HEK293 (cell line): Measurements from ENCODE around the gene CHRM5.
"Not testable (repeated sequence)": the region's sequence is repeated elsewhere in the genome, so short reads cannot be mapped to it uniquely, and the experiment has no call there.

Experiments used
- CTCF ChIA-PET: fragments of 350-600 bp; formaldehyde crosslinking; extraction: SDS; loops from one replicate; lab custom pipeline; 2021; ENCODE audit warnings: antibody characterized with exemption; lab: Yijun Ruan, JAX
- POLR2A ChIA-PET: fragments of 300-600 bp; formaldehyde crosslinking; extraction: SDS; loops from one replicate; lab custom pipeline; 2020; ENCODE audit warnings: antibody characterized with exemption, inconsistent platforms; lab: Yijun Ruan, JAX
- H3K27ac ChIP-seq: fragments of 200-500 bp; sonication (Bioruptor generic); 2 replicates; pipeline ENCODE4 v1.5.1; 2014; ENCODE audit warnings: low read depth, low read length, control low read depth, inconsistent platforms; ENCODE audit errors: extremely low read depth
- H3K36me3 ChIP-seq, 2 experiments: fragments of 200-500 bp in 1 of 2; sonication (Bioruptor generic) in 1 of 2; 1 replicate in 1 of 2; 2 replicates in 1 of 2; pipeline ENCODE4 v1.5.1; 2014 to 2017; ENCODE audit warnings: inconsistent platforms in 2 of 2, low read length in 2 of 2; ENCODE audit not compliant: control insufficient read depth in 2 of 2, insufficient read depth in 1 of 2
- H3K4me1 ChIP-seq: fragments of 200-500 bp; sonication (Bioruptor generic); 2 replicates; pipeline ENCODE4 v1.5.1; 2014; ENCODE audit warnings: mild to moderate bottlenecking, low read length, inconsistent platforms; ENCODE audit not compliant: control insufficient read depth, insufficient read depth
- H3K4me3 ChIP-seq: 2 replicates; pipeline ENCODE4 v1.5.1; 2011; ENCODE audit warnings: low read depth, mild to moderate bottlenecking, control low read depth, low read length, moderate library complexity
- H3K9me3 ChIP-seq: fragments of 200-500 bp; sonication (Bioruptor generic); 2 replicates; pipeline ENCODE4 v1.5.1; 2014; ENCODE audit warnings: low read depth, low read length, inconsistent platforms; ENCODE audit not compliant: control insufficient read depth, insufficient read depth
- HOXA7 ChIP-seq: sonication (generic); formaldehyde crosslinking; IDR thresholded peaks from 2 replicates; pipeline ENCODE4 v1.8.1; 2022; ENCODE audit warnings: missing genetic modification reagents, borderline replicate concordance
- KLF10 ChIP-seq: fragments of 450-650 bp; IDR thresholded peaks from 2 replicates; pipeline ENCODE4 v1.5.1; 2018; ENCODE audit warnings: missing biosample characterization, mild to moderate bottlenecking, missing genetic modification characterization
- SALL2 ChIP-seq: fragments of 450-650 bp; formaldehyde crosslinking; IDR thresholded peaks from 2 replicates; pipeline ENCODE4 v1.5.0; 2017; ENCODE audit warnings: missing biosample characterization, mild to moderate bottlenecking, missing genetic modification characterization, borderline replicate concordance
- SETDB1 ChIP-seq: IDR thresholded peaks from one replicate; pipeline ENCODE4 v1.6.1; 2017; ENCODE audit warnings: mild to moderate bottlenecking, low read length, moderate library complexity, mixed read lengths; ENCODE audit not compliant: insufficient read length
- TRIM28 ChIP-seq: IDR thresholded peaks from 2 replicates; pipeline ENCODE4 v1.6.1; 2011; ENCODE audit warnings: low read length, control low read depth, borderline replicate concordance
- ZBTB7A ChIP-seq: fragments of 450-650 bp; formaldehyde crosslinking; IDR thresholded peaks from 2 replicates; pipeline ENCODE4 v1.5.1; 2016; ENCODE audit warnings: low read depth, missing biosample characterization, missing genetic modification characterization
- ZBTB8A ChIP-seq: fragments of 450-650 bp; formaldehyde crosslinking; IDR thresholded peaks from 2 replicates; pipeline ENCODE4 v1.5.1; 2016; ENCODE audit warnings: missing biosample characterization, missing genetic modification characterization
- ZNF112 ChIP-seq: fragments of 450-650 bp; formaldehyde crosslinking; IDR thresholded peaks from 2 replicates; pipeline ENCODE4 v1.5.0; 2017; ENCODE audit warnings: missing biosample characterization, missing genetic modification characterization
- ZNF146 ChIP-seq: fragments of 450-650 bp; formaldehyde crosslinking; IDR thresholded peaks from 2 replicates; pipeline ENCODE4 v1.5.1; 2016; ENCODE audit warnings: missing biosample characterization, missing genetic modification characterization
- ZNF16 ChIP-seq: fragments of 450-650 bp; formaldehyde crosslinking; IDR thresholded peaks from 2 replicates; pipeline ENCODE4 v1.5.1; 2016; ENCODE audit warnings: low read depth, missing biosample characterization, missing genetic modification characterization
- ZNF324 ChIP-seq: fragments of 450-650 bp; formaldehyde crosslinking; IDR thresholded peaks from 2 replicates; pipeline ENCODE4 v1.5.1; 2016; ENCODE audit warnings: missing biosample characterization, missing genetic modification characterization
- ZNF341 ChIP-seq: fragments of 450-650 bp; formaldehyde crosslinking; IDR thresholded peaks from 2 replicates; pipeline ENCODE4; 2016; ENCODE audit warnings: low read depth, missing biosample characterization, missing genetic modification characterization
- ZNF521 ChIP-seq: fragments of 450-650 bp; formaldehyde crosslinking; IDR thresholded peaks from 2 replicates; pipeline ENCODE4 v1.5.1; 2017; ENCODE audit warnings: missing biosample characterization, mild to moderate bottlenecking, missing genetic modification characterization
- ZNF529 ChIP-seq: fragments of 450-650 bp; formaldehyde crosslinking; IDR thresholded peaks from 2 replicates; pipeline ENCODE4 v1.5.1; 2017; ENCODE audit warnings: missing genetic modification characterization, missing biosample characterization; ENCODE audit not compliant: insufficient replicate concordance
- ZNF600 ChIP-seq: fragments of 450-650 bp; formaldehyde crosslinking; IDR thresholded peaks from 2 replicates; pipeline ENCODE4 v1.5.1; 2016; ENCODE audit warnings: missing biosample characterization, missing genetic modification characterization
- ZNF660 ChIP-seq: fragments of 450-650 bp; IDR thresholded peaks from 2 replicates; pipeline ENCODE4 v1.5.1; 2018; ENCODE audit warnings: missing biosample characterization, mild to moderate bottlenecking, missing genetic modification characterization
- ZNF747 ChIP-seq: fragments of 450-650 bp; formaldehyde crosslinking; IDR thresholded peaks from 2 replicates; pipeline ENCODE4 v1.5.1; 2016; ENCODE audit warnings: missing biosample characterization, missing genetic modification characterization
- ZNF76 ChIP-seq: fragments of 450-650 bp; formaldehyde crosslinking; IDR thresholded peaks from 2 replicates; pipeline ENCODE4; 2016; ENCODE audit warnings: low read depth, missing biosample characterization, missing genetic modification characterization, borderline replicate concordance
- ZNF776 ChIP-seq: fragments of 450-650 bp; formaldehyde crosslinking; IDR thresholded peaks from 2 replicates; pipeline ENCODE4 v1.5.0; 2017; ENCODE audit warnings: missing biosample characterization, missing genetic modification characterization, borderline replicate concordance
- ZNF837 ChIP-seq: fragments of 450-650 bp; formaldehyde crosslinking; IDR thresholded peaks from 2 replicates; pipeline ENCODE4 v1.5.1; 2016; ENCODE audit warnings: missing biosample characterization, missing genetic modification characterization
- TF ChIP-seq, protein P1 (sequence below): fragments of 450-650 bp; formaldehyde crosslinking; IDR thresholded peaks from 2 replicates; pipeline ENCODE4 v1.5.1; 2017; ENCODE audit warnings: missing biosample characterization, missing genetic modification characterization
- TF ChIP-seq, protein P2 (sequence below): IDR thresholded peaks from 2 replicates; pipeline ENCODE4 v1.6.1; 2011; ENCODE audit warnings: mild to moderate bottlenecking, low read depth, low read length, borderline replicate concordance
- TF ChIP-seq, protein P3 (sequence below): fragments of 450-650 bp; formaldehyde crosslinking; IDR thresholded peaks from 2 replicates; pipeline ENCODE4 v1.5.1; 2016; ENCODE audit warnings: missing biosample characterization, missing genetic modification characterization

Gene CHRM5

DNA sequence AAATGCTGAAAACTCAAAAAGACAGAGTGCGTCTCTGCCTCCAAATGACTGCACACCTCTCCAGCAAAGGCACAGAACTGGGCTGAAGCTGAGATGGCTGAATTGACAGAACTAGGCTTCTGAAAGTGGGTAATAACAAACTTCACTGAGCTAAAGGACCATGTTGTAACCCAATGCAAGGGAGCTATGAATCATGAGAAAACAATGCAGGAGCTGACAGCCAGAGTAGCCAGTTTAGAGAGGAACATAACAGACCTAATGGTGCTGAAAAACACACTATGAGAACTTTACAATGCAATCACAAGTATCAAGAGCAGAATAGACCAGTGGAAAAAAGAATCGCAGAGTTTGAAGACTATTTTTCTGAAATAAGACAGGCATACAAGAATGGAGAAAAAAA is 80.8 kb downstream of the CHRM5 start:
- no peak for TF ChIP-seq ZNF521 (tag by site-specific recombination)
- TF ChIP-seq KLF10 (tag by site-specific recombination): no peak
- TF ChIP-seq, all 188 proteins: peak for 0
- Histone ChIP-seq H3K27ac (no peak overlapping the region), H3K4me3 (no peak overlapping the region), H3K9me3 (no peaks in the 10 kb centered on the region), H3K4me1 (no peaks in the 10 kb centered on the region), H3K36me3 (no peaks in the 10 kb centered on the region)
- ChIA-PET CTCF (no interaction called here), POLR2A (no interaction called here)

DNA sequence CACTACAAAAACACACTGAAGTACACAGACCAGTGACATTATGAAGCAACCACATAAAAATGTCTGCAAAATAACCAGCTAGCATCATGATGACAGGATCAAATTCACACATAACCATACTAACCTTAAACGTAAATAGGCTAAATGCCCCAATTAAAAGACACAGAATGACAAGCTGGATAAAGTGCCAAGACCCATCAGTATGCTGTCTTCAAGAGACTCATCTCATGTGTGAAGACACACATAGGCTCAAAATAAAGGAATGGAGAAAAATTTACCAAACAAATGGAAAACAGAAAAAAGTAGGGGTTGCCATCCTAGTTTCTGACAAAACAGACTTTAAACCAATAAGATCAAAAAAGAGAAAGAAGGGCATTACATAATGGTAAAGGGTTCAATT is 82.1 kb downstream of the CHRM5 start:
- H3K4me3 ChIP-seq, POLR2A ChIA-PET, H3K27ac ChIP-seq, H3K4me1 ChIP-seq, H3K9me3 ChIP-seq, H3K36me3 ChIP-seq, CTCF ChIA-PET: not testable (repeated sequence)
- TF ChIP-seq SETDB1: peak; percentile 67
- peak; percentile 89 for TF ChIP-seq ZNF529 (tag by site-specific recombination)

DNA sequence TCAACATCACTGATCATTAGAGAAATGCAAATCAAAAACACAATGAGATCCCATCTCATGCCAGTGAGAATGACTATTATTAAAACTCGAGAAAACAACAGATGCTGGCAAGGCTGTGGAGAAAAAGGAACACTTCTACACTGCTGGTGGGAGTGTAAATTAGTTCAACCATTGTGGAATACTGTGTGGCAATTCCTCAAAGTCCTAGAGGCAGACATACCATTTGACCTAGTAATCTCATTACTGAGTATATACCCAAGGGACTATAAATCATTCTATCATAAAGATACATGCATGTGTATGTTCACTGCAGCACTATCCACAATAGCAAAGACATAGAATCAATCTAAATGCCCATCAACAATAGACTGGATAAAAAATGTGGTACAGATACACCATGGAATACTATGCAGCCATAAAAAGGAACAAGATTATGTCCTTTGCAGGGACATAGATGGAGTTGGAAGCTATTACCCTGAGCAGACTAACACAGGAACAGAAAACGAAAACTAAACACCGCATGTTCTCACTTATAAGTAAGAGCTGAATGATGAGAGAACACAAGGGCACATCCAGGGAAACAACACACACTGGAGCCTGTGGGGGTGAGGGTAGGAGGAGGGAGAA is 85.9 kb downstream of the CHRM5 start:
- CTCF ChIA-PET: no interaction called here
- H3K27ac ChIP-seq: no peak overlapping the region
- H3K4me1 ChIP-seq: no peaks in the 10 kb centered on the region
- H3K9me3 ChIP-seq: no peaks in the 10 kb centered on the region
- no peaks in the 10 kb centered on the region for H3K36me3 ChIP-seq
- TF ChIP-seq ZNF600 (tag by site-specific recombination) (no peak), ZNF521 (tag by site-specific recombination) (no peak), ZNF341 (tag by site-specific recombination) (no peak), ZNF146 (tag by site-specific recombination) (peak; percentile 65)
- TF ChIP-seq, protein P1, sequence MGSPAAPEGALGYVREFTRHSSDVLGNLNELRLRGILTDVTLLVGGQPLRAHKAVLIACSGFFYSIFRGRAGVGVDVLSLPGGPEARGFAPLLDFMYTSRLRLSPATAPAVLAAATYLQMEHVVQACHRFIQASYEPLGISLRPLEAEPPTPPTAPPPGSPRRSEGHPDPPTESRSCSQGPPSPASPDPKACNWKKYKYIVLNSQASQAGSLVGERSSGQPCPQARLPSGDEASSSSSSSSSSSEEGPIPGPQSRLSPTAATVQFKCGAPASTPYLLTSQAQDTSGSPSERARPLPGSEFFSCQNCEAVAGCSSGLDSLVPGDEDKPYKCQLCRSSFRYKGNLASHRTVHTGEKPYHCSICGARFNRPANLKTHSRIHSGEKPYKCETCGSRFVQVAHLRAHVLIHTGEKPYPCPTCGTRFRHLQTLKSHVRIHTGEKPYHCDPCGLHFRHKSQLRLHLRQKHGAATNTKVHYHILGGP (tag by site-specific recombination): no peak
- H3K4me3 ChIP-seq: no peak overlapping the region
- POLR2A ChIA-PET: no interaction called here

DNA sequence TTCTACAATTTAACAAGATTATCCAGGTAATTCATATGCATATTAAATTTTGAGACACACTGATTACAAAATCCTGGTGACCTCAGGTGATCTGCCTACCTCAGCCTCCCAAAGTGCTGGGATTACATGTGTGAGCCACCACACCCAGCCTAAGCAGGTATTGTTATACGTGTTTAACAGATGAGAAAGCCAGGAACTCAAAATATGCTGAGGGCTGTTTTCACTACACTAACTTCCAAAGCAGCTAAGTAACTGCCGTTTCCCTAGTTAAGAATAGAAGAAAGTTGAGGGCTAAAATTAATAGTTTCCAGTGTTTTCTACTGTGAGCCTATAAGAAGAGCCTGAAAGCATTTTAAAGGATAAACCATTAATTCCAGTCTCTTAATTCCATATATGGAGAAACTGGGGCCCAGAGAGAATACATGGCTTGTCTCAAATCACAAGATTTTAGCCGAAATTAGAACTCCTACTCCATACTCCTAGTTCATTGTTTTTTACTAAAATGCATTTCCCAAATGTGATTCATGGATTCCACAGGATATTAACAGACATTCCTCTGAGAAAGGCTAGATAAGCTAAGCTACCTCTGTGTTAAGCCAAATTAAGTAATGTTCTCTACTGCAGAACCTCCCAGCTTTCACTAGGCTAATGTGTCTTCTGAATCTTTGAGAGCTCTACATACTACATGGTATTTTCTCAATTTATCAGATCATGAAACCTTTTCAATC is 87.7 kb downstream of the CHRM5 start:
- CTCF ChIA-PET: interaction anchor here (2.2 kb wide), 1 partner anchor 154 kb away, joined by 10 read pairs; the partner anchor contains the start of gene KATNBL1
- no peaks in the 10 kb centered on the region for H3K4me1 ChIP-seq
- no peaks in the 10 kb centered on the region for H3K36me3 ChIP-seq
- H3K4me3 ChIP-seq: no peak overlapping the region
- no peaks in the 10 kb centered on the region for H3K9me3 ChIP-seq
- H3K27ac ChIP-seq: no peak overlapping the region
- POLR2A ChIA-PET: no interaction called here
- TF ChIP-seq ZNF521 (tag by site-specific recombination) (no peak), ZNF747 (tag by site-specific recombination) (no peak), ZNF76 (no peak), ZBTB7A (tag by site-specific recombination) (no peak), HOXA7 (CRISPR knock-in tag) (no peak), ZNF112 (tag by site-specific recombination) (no peak), ZNF837 (tag by site-specific recombination) (no peak), TRIM28 (no peak), ZNF776 (tag by site-specific recombination) (no peak), ZNF324 (tag by site-specific recombination) (no peak), ZNF660 (tag by site-specific recombination) (no peak), SALL2 (tag by site-specific recombination) (no peak), ZBTB8A (tag by site-specific recombination) (no peak), ZNF16 (tag by site-specific recombination) (no peak)
- TF ChIP-seq, protein P2, sequence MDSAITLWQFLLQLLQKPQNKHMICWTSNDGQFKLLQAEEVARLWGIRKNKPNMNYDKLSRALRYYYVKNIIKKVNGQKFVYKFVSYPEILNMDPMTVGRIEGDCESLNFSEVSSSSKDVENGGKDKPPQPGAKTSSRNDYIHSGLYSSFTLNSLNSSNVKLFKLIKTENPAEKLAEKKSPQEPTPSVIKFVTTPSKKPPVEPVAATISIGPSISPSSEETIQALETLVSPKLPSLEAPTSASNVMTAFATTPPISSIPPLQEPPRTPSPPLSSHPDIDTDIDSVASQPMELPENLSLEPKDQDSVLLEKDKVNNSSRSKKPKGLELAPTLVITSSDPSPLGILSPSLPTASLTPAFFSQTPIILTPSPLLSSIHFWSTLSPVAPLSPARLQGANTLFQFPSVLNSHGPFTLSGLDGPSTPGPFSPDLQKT: no peak
- TF ChIP-seq, protein P3, sequence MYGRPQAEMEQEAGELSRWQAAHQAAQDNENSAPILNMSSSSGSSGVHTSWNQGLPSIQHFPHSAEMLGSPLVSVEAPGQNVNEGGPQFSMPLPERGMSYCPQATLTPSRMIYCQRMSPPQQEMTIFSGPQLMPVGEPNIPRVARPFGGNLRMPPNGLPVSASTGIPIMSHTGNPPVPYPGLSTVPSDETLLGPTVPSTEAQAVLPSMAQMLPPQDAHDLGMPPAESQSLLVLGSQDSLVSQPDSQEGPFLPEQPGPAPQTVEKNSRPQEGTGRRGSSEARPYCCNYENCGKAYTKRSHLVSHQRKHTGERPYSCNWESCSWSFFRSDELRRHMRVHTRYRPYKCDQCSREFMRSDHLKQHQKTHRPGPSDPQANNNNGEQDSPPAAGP (tag by site-specific recombination): no peak
